Muscle layer of colon (tissue), 2 donors: ENCODE measurements around the gene GJD3.

Experiments
- H3K27ac ChIP-seq: one replicate; pipeline ENCODE4 v1.7.0; 2013; ENCODE audit warnings: low read depth, mild to moderate bottlenecking, low read length, moderate library complexity
- H3K27me3 ChIP-seq, 2 donors: one replicate each; pipeline ENCODE4 v1.7.0; 2013; ENCODE audit warnings: low read length in 2 of 2, mild to moderate bottlenecking in 2 of 2; ENCODE audit not compliant: insufficient read depth in 2 of 2, control insufficient read depth in 1 of 2
- H3K36me3 ChIP-seq: one replicate; pipeline ENCODE4 v1.7.0; 2013; ENCODE audit warnings: mild to moderate bottlenecking, low read length; ENCODE audit not compliant: insufficient read depth
- H3K4me1 ChIP-seq: one replicate; pipeline ENCODE4 v1.7.0; 2013; ENCODE audit warnings: mild to moderate bottlenecking, low read length; ENCODE audit not compliant: insufficient read depth
- H3K4me3 ChIP-seq, 2 donors: one replicate each; pipeline ENCODE4 v1.7.0; 2013; ENCODE audit warnings: low read length in 2 of 2, low read depth in 1 of 2, mild to moderate bottlenecking in 1 of 2, moderate library complexity in 1 of 2
- H3K9ac ChIP-seq: one replicate; pipeline ENCODE4 v1.7.0; 2013; ENCODE audit warnings: low read length
- H3K9me3 ChIP-seq: one replicate; pipeline ENCODE4 v1.7.0; 2013; ENCODE audit warnings: mild to moderate bottlenecking, low read length
- donor health status: abdominal sarcoma.
- donor health status: Adenocarcinoma of cecum.

Gene GJD3

GRCh38 chr17:40356990-40357881 lies 7.3 kb downstream of the GJD3 start:
- Histone ChIP-seq H3K4me1 (peaks cover 14% of the 10 kb centered on the region), H3K4me3 (no peak overlapping the region), H3K9ac (no peak overlapping the region), H3K27me3 (peaks cover 0 to 4% of the 10 kb centered on the region in 2 donors), H3K27ac (no peak overlapping the region), H3K36me3 (peaks cover 25% of the 10 kb centered on the region), H3K9me3 (no peaks in the 10 kb centered on the region)

- H3K36me3 ChIP-seq: peaks cover 34% of the 10 kb centered on the region
- H3K4me1 ChIP-seq: peaks cover 14% of the 10 kb centered on the region
- no peaks in the 10 kb centered on the region for H3K27me3 ChIP-seq
- no peaks in the 10 kb centered on the region for H3K9me3 ChIP-seq
- H3K4me3 ChIP-seq: no peak overlapping the region
- H3K9ac ChIP-seq: no peak overlapping the region
- H3K27ac ChIP-seq: no peak overlapping the region
Measured at GRCh38 chr17:40355804-40356758, 8.5 kb downstream of the GJD3 start.

- peaks cover 20% of the 10 kb centered on the region for H3K4me1 ChIP-seq
- H3K36me3 ChIP-seq: peaks cover 34% of the 10 kb centered on the region
- no peak overlapping the region for H3K4me3 ChIP-seq
- H3K9ac ChIP-seq: no peak overlapping the region
- no peak overlapping the region for H3K27ac ChIP-seq
- no peaks in the 10 kb centered on the region for H3K9me3 ChIP-seq
- H3K27me3 ChIP-seq: no peaks in the 10 kb centered on the region
Measured at GRCh38 chr17:40355123-40355803, 9.3 kb downstream of the GJD3 start.

- Histone ChIP-seq H3K4me3 (no peak overlapping the region), H3K27ac (no peak overlapping the region), H3K9me3 (no peaks in the 10 kb centered on the region), H3K27me3 (no peaks in the 10 kb centered on the region), H3K36me3 (peaks cover 34% of the 10 kb centered on the region), H3K9ac (no peak overlapping the region), H3K4me1 (peaks cover 28% of the 10 kb centered on the region)
Measured at GRCh38 chr17:40354221-40355122, 10.1 kb downstream of the GJD3 start.

DNA sequence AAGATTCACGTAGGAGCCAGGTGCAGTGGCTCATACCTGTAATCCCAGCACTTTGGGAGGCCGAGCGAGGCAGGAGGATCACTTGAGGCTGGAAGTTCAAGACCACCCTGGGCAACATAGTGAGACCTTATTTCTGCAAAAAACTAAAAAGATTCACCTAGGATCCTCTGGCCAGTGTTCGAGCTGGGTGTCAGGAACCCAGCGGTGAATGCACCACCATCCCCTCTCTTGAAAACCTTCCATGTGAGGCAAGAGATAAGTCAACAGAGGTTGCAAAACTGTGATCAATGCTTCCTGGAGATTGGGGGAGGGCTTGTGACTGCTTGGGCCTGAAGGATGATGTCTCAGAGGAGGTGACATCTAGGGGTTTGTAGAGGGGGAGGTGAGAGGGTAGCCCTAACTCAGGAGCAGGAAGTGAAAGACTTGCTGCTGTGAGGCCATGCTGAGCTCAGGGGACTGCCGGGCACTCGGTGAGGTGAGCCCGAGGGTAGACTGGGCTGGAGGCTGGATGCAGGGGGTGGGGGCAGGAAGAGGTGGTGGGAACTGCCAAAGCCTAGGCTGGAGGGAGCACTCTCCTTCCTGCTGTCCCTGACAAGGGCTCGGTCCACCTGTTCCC lies 11.7 kb downstream of the GJD3 start:
- Histone ChIP-seq H3K27me3 (no peaks in the 10 kb centered on the region), H3K4me3 (no peak overlapping the region), H3K27ac (no peak overlapping the region), H3K9me3 (no peaks in the 10 kb centered on the region), H3K9ac (no peak overlapping the region), H3K4me1 (peaks cover 43% of the 10 kb centered on the region), H3K36me3 (peaks cover 46% of the 10 kb centered on the region)

DNA sequence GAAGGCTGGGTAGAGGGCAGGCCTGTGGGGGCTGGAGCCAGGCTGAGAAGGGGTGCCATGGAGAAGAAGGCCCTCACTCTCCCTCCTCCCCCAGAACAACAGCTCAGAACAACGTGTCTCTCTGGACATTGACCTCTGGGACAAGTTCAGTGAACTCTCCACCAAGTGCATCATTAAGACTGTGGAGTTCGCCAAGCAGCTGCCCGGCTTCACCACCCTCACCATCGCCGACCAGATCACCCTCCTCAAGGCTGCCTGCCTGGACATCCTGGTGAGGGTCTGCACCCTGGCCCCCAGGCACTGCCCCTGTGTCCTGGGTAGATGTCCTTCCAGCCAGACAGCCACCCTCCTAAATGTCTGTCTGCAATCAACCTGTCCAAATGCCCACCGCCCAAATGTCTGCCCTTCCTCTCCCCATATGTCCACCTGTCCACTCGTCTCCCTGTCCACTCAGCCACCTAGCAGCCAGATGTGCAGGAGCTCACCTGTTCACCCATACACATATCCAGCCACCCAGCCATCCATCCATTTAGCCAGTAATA lies 12.2 kb downstream of the GJD3 start:
- H3K9ac ChIP-seq: no peak overlapping the region
- peaks cover 47% of the 10 kb centered on the region for H3K36me3 ChIP-seq
- no peak overlapping the region for H3K27ac ChIP-seq
- no peaks in the 10 kb centered on the region for H3K9me3 ChIP-seq
- H3K27me3 ChIP-seq: no peaks in the 10 kb centered on the region
- H3K4me3 ChIP-seq: no peak overlapping the region
- peaks cover 49% of the 10 kb centered on the region for H3K4me1 ChIP-seq

GRCh38 chr17:40351359-40352236 lies 12.9 kb downstream of the GJD3 start:
- Histone ChIP-seq H3K4me1 (peaks cover 56% of the 10 kb centered on the region), H3K27ac (no peak overlapping the region), H3K9me3 (no peaks in the 10 kb centered on the region), H3K4me3 (no peak overlapping the region), H3K36me3 (peaks cover 47% of the 10 kb centered on the region), H3K27me3 (no peaks in the 10 kb centered on the region), H3K9ac (no peak overlapping the region)

DNA sequence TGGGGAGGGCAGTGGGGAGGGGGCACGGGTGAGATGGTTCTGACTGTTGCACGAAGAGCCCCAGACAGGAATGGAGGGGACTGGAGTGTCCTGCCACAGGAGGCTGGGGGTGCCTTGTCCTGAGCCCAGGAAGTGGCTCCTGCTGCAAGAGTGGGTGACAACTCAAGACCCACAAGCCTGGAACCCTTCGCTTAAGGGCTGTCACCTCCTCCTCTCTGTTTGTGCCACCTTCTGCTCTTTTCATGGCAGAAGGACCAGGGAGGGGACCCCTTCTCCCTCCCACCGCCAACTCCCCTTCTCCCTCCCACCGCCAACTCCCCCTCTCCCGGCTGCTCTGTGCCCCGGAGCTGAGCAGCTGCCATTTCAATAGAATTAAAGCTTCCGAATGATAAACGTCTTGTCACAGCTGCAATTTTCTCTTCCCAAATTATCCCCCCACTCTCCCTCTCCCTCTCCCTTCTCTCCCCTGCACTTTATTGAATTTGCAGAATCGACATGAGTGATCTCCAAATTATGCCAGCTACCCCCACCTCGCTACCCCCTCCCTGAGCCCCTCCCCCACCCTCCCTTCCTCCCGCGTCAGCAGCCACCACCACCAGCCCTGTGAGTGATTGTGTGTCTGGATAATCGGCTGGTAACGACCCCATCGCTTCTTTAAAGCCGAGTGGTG lies 13.7 kb downstream of the GJD3 start:
- Histone ChIP-seq H3K4me3 (no peak overlapping the region), H3K36me3 (peaks cover 47% of the 10 kb centered on the region), H3K27me3 (no peaks in the 10 kb centered on the region), H3K9me3 (no peaks in the 10 kb centered on the region), H3K27ac (no peak overlapping the region), H3K9ac (no peak overlapping the region), H3K4me1 (peaks cover 64% of the 10 kb centered on the region)
